DMS153 treated with DMSO at 0.1 percent for 48 hours (cell line): Measurements from ENCODE around the gene PCDHA11.

Experiments used
- DNase-seq: peaks from one replicate; lab custom pipeline; 2025; ENCODE audit not compliant: unreplicated experiment; lab: John Stamatoyannopoulos, UW

The PCDHA11 gene

GRCh38 chr5:140916325-140916724 is 47.6 kb downstream of the PCDHA11 start:
- DNase-seq, result no peak
